Activated B cell treated with CpG ODN at 0.5 μM for 24 hours (primary cell): ENCODE measurements around the gene PTPRD. TPM values are rescaled to one million over a fixed set of nuclear protein-coding genes. Genes with fewer than 3 reads are reported as not detected.
"Not testable (repeated sequence)": the region's sequence is repeated elsewhere in the genome, so short reads cannot be mapped to it uniquely, and the experiment has no call there.

Experiments used
- ATAC-seq: fragments of 200-7000 bp; cut with Tn5 transposase; one replicate; pipeline ENCODE4 v1.10.0; 2021; ENCODE audit warnings: low read depth, mild to moderate bottlenecking, moderate library complexity
- CTCF ChIA-PET: fragments of 350-600 bp; sonication (Branson Sonifier 250); formaldehyde crosslinking; loops from one replicate; lab custom pipeline; 2021; ENCODE audit warnings: antibody characterized with exemption; lab: Charles Lee
- POLR2A ChIA-PET: fragments of 350-600 bp; sonication (Branson Sonifier 250); formaldehyde crosslinking; loops from one replicate; lab custom pipeline; 2021; ENCODE audit warnings: antibody characterized with exemption; lab: Charles Lee
- DNase-seq: peaks from one replicate; pipeline ENCODE4 v3.0.0; 2022
- H3K27ac Mint-ChIP-seq: one replicate; pipeline ENCODE4 v1.8.0; 2020; ENCODE audit warnings: mixed read lengths
- H3K27me3 Mint-ChIP-seq: one replicate; pipeline ENCODE4 v1.8.0; 2021; ENCODE audit warnings: mixed read lengths
- H3K36me3 Mint-ChIP-seq: one replicate; pipeline ENCODE4 v1.8.0; 2021; ENCODE audit warnings: low read depth, mixed read lengths
- H3K4me1 Mint-ChIP-seq: one replicate; pipeline ENCODE4 v1.8.0; 2021; ENCODE audit warnings: mixed read lengths
- H3K4me3 Mint-ChIP-seq: one replicate; pipeline ENCODE4 v1.8.0; 2020; ENCODE audit warnings: mild to moderate bottlenecking, mixed read lengths
- H3K9me3 Mint-ChIP-seq: one replicate; pipeline ENCODE4 v1.8.0; 2020; ENCODE audit warnings: mixed read lengths
- CTCF ChIP-seq: fragments of 200-600 bp; IDR thresholded peaks from one replicate; pipeline ENCODE4 v1.8.0; 2022; ENCODE audit warnings: antibody characterized with exemption, mild to moderate bottlenecking
- intact Hi-C: fragments of 100-400 bp; cut with micrococcal nuclease; formaldehyde crosslinking; loops from one replicate; pipeline ENCODE4 v1.15.1; 2024
- total RNA-seq: library from RNA; stranded (reverse); gene quantifications from 2 replicates; pipeline ENCODE4 v1.2.3, GENCODE V29; 2022

The PTPRD gene
- total RNA-seq, 1 donor from 2014 or later, result 0.04 TPM

GRCh38 chr9:10366171-10366779, 246.5 kb downstream of the PTPRD start:
- no peak for TF ChIP-seq CTCF
- ATAC-seq, result no peak

DNA sequence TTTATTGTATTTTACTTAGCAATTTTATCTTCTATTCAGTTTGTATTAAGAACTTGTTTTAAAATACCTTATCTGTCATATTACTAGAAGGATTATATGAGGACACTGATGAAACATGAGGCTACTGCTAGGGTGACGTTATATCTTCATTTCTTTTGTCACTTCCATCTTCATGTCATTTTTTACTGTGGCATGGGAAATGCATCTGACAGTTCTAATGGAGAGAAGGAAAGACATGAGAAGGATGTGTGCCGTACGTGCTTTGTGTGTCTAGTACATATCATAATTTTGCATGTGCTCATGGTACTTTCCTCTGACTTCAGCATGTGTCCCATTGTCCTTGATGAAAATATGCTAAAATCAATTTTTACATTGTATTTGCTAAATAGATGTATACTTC, 258.2 kb downstream of the PTPRD start:
- Mint-ChIP-seq H3K4me1 (no peaks in the 10 kb centered on the region), H3K27ac (no peak overlapping the region), H3K36me3 (no peaks in the 10 kb centered on the region), H3K4me3 (no peak overlapping the region), H3K27me3 (no peaks in the 10 kb centered on the region), H3K9me3 (no peaks in the 10 kb centered on the region)
- POLR2A ChIA-PET, result no interaction called here
- no peak for DNase-seq
- intact Hi-C loops, result no loop called here
- no peak for ATAC-seq
- CTCF ChIA-PET, result no interaction called here
- TF ChIP-seq CTCF, result no peak

More at GRCh38 chr9:10366171-10366779, 246.5 kb downstream of the PTPRD start:
- Mint-ChIP-seq H3K36me3 (no peaks in the 10 kb centered on the region), H3K27ac (no peak overlapping the region), H3K27me3 (no peaks in the 10 kb centered on the region), H3K4me1 (no peaks in the 10 kb centered on the region), H3K4me3 (no peak overlapping the region), H3K9me3 (no peaks in the 10 kb centered on the region)
- DNase-seq, result no peak
- CTCF ChIA-PET, result no interaction called here
- POLR2A ChIA-PET, result no interaction called here
- intact Hi-C loops, result loop anchor here (5.0 kb wide), 1 partner anchor 1961 kb away; no protein-coding TSS in a partner anchor

DNA sequence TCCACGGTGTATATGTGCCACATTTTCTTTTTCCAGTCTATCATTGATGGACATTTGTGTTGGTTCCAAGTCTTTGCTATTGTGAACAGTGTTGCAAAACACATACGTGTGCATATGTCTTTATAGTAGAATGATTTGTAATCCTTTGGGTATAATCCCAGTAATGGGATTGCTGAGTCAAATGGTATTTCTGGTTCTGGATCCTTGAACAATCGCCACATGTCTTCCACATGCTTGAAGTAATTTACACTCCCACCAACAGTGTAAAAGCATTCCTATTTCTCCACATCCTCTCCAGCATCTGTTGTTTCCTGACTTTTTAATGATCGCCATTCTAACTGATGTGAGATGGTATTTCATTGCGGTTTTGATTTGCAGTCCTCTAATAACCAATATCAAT, 267.2 kb downstream of the PTPRD start:
- H3K9me3 Mint-ChIP-seq, H3K27me3 Mint-ChIP-seq, CTCF ChIA-PET, H3K4me1 Mint-ChIP-seq, intact Hi-C loops, ATAC-seq, H3K4me3 Mint-ChIP-seq, H3K27ac Mint-ChIP-seq, DNase-seq, POLR2A ChIA-PET, H3K36me3 Mint-ChIP-seq: not testable (repeated sequence)

GRCh38 chr9:10341057-10341456, 271.7 kb downstream of the PTPRD start:
- H3K4me3 Mint-ChIP-seq, result no peak overlapping the region
- no peaks in the 10 kb centered on the region for H3K36me3 Mint-ChIP-seq
- ATAC-seq (no peak), DNase-seq (no peak)
- no peak for TF ChIP-seq CTCF
- H3K27me3 Mint-ChIP-seq, result no peaks in the 10 kb centered on the region
- no peaks in the 10 kb centered on the region for H3K9me3 Mint-ChIP-seq
- no peaks in the 10 kb centered on the region for H3K4me1 Mint-ChIP-seq
- ChIA-PET POLR2A (no interaction called here), CTCF (no interaction called here)
- no peak overlapping the region for H3K27ac Mint-ChIP-seq
- intact Hi-C loops, result no loop called here

DNA sequence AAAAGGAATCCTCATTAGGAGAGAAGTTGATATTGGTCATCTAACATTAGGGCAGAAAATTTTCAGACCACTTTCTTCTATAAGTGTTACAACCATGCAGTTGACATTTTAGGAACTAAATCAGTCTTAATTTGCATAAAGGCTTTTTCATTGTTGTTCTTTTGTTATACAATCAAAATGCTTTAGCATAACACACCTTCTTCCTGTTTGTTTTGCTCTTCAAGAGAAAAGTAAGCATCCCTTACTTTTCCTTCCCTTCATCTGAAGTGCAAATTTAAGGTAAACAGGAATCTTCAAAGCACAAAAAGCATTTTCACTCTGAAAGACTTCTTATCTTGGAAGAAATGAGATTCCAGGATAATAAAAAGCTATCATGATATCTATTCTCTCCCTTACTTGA, 273.6 kb downstream of the PTPRD start:
- no peak for DNase-seq
- Mint-ChIP-seq H3K4me1 (no peaks in the 10 kb centered on the region), H3K27me3 (no peaks in the 10 kb centered on the region), H3K9me3 (no peaks in the 10 kb centered on the region), H3K4me3 (no peak overlapping the region), H3K36me3 (no peaks in the 10 kb centered on the region), H3K27ac (no peak overlapping the region)
- ATAC-seq, result no peak
- TF ChIP-seq CTCF, result no peak
- intact Hi-C loops, result no loop called here
- CTCF ChIA-PET, result no interaction called here
- POLR2A ChIA-PET, result no interaction called here

GRCh38 chr9:10331157-10331556, 281.6 kb downstream of the PTPRD start:
- POLR2A ChIA-PET, result no interaction called here
- TF ChIP-seq CTCF, result no peak

More at GRCh38 chr9:10331157-10331556, 281.6 kb downstream of the PTPRD start:
- no peak for DNase-seq
- H3K36me3 Mint-ChIP-seq, result no peaks in the 10 kb centered on the region
- no peaks in the 10 kb centered on the region for H3K4me1 Mint-ChIP-seq
- no peak for ATAC-seq
- no peak overlapping the region for H3K27ac Mint-ChIP-seq
- H3K9me3 Mint-ChIP-seq, result no peaks in the 10 kb centered on the region
- CTCF ChIA-PET, result no interaction called here
- H3K4me3 Mint-ChIP-seq, result no peak overlapping the region
- H3K27me3 Mint-ChIP-seq, result no peaks in the 10 kb centered on the region
- intact Hi-C loops, result no loop called here
